Stimulated activated CD8-positive, alpha-beta memory T cell treated with anti-CD3 and anti-CD28 coated beads, Interleukin-15, amount 100 ng/mL, for 1 hour (primary cell): ENCODE results near the gene TRIM54.

Experiments used
- DNase-seq: peaks from one replicate; pipeline ENCODE4 v3.0.0-alpha.2; 2020; ENCODE audit warnings: low read depth

Gene TRIM54, protein sequence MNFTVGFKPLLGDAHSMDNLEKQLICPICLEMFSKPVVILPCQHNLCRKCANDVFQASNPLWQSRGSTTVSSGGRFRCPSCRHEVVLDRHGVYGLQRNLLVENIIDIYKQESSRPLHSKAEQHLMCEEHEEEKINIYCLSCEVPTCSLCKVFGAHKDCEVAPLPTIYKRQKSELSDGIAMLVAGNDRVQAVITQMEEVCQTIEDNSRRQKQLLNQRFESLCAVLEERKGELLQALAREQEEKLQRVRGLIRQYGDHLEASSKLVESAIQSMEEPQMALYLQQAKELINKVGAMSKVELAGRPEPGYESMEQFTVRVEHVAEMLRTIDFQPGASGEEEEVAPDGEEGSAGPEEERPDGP

GRCh38 chr2:27281855-27282559 is at the start of gene TRIM54:
Gene TRIM54, plus strand, starts transcription at chr2:27282429. Its CDS starts 303 bp downstream, at chr2:27282732.
- DNase-seq, result no peak

- DNase-seq, result no peak
Measured at GRCh38 chr2:27233341-27233740, 48.9 kb upstream of the TRIM54 start.

GRCh38 chr2:27236136-27236535 is 46.1 kb upstream of the TRIM54 start:
- no peak for DNase-seq

- DNase-seq, result no peak
Measured at GRCh38 chr2:27236626-27237025, 45.6 kb upstream of the TRIM54 start.

DNA sequence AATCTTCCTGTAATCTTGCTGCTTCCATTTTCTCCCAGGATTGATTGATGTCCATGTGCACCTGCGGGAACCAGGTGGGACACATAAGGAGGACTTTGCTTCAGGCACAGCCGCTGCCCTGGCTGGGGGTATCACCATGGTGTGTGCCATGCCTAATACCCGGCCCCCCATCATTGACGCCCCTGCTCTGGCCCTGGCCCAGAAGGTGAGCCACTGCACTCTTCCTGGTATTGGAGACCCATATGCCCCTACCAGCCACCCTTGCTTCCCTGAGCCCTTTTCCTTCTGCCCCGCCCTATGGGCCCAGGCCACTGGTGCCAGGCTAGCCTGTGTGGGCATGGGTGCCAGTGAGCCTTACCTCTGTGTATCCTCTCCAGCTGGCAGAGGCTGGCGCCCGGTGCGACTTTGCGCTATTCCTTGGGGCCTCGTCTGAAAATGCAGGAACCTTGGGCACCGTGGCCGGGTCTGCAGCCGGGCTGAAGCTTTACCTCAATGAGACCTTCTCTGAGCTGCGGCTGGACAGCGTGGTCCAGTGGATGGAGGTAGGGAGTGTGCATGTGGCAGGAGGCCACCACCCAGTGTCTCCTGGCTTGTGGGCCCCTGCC is 44.8 kb upstream of the TRIM54 start:
- no peak for DNase-seq

- no peak for DNase-seq
Measured at GRCh38 chr2:27238976-27239375, 43.3 kb upstream of the TRIM54 start.

DNA sequence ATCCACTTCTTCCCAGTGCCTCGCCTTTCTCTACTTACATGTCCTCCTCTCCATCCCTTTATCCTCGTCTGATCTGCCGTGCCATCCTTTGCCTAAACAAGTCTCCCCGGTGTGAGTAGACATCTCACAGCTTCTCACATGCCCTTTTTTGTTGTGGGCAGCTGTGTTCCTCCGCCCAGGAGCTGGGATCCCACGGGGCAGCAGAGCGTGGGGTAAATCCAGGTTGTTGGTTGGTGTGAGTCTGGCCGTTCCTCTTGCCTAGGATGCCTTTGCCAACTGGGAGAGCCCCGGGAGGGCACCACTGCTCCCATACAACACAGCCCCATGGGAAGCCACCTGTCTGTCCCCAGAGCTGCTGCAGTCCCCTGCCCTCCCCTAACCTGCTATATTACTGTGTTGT is 41.8 kb upstream of the TRIM54 start:
- DNase-seq, result no peak

DNA sequence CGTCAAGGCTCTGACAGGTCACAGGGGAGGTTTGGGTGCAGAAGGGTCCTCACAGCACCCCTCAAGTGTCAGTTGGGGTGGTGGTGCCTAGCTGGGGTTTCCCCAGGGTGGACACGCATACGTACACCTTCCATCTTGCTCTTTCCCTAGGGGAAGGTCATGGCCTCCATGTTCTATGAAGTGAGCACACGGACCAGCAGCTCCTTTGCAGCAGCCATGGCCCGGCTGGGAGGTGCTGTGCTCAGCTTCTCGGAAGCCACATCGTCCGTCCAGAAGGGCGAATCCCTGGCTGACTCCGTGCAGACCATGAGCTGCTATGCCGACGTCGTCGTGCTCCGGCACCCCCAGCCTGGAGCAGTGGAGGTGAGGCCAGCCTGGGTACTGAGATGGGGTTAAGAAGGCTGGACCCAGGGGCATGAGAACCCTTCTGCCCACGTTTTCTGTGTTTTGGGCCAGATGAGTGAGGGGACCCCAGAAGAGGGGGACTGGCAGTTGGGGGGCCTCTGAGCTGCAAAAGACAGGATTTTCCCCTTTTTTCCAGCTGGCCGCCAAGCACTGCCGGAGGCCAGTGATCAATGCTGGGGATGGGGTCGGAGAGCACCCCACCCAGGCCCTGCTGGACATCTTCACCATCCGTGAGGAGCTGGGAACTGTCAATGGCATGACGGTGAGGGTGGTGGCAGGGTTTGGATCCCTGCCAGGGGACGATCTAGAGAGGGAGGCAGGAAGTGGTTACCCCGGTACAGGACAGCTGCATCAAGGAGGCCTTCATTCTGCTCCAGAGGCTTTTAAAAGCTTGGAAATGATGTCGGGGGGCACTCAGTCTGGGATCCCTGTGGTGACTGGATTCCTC is 40.2 kb upstream of the TRIM54 start:
- no peak for DNase-seq

DNA sequence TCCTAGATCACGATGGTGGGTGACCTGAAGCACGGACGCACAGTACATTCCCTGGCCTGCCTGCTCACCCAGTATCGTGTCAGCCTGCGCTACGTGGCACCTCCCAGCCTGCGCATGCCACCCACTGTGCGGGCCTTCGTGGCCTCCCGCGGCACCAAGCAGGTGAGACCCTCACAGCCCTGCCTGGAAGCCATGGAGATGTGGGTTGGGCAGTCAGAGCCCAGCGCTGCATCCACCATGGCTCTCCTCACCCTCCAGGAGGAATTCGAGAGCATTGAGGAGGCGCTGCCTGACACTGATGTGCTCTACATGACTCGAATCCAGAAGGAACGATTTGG is 39.6 kb upstream of the TRIM54 start:
- no peak for DNase-seq

- no peak for DNase-seq
Measured at GRCh38 chr2:27243391-27244130, 38.7 kb upstream of the TRIM54 start.

DNA sequence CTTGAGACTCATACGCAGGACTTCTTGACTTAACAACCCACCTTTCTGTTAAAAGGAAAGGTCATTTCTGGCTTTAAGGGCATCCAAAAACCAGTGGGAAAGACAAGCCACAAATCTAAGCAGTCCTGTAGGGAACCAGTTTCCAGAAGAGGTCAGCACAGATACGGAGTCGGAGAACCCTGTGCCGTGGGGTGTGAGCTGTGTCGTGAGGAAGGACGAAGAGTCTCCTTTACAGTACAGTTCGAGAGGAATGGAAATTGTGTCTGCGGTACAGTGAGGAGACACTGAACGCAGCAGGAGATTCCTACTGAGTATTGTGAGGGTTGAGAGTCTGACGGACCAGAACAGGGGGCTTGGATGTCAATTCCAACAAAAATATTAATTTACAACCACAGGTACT is 37.1 kb upstream of the TRIM54 start:
- no peak for DNase-seq

DNA sequence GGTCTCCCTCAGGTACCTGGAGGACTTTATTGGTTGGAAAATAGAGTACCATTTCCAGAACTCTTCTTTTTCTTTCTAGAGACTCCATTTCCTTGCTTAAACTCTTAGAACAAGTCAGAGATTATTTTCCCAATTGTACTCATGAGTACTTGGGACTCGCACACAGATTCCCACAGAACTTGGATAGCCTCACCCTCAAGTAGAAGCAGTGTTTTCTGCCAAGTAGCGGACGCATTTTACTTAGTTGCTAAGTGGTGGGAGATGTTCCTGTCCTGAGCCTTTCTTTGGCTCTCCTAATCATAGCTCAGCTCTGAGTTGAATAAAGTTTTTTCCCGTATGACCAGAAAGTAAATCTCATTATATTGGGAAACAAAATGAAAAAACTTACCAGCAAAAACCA is 36.6 kb upstream of the TRIM54 start:
- DNase-seq, result no peak

GRCh38 chr2:27247893-27248292 is 34.3 kb upstream of the TRIM54 start:
- DNase-seq, result no peak

GRCh38 chr2:27249159-27249890 is 32.9 kb upstream of the TRIM54 start:
- no peak for DNase-seq

- DNase-seq, result peak; percentile 19
Measured at GRCh38 chr2:27249891-27250651, 32.2 kb upstream of the TRIM54 start.

DNA sequence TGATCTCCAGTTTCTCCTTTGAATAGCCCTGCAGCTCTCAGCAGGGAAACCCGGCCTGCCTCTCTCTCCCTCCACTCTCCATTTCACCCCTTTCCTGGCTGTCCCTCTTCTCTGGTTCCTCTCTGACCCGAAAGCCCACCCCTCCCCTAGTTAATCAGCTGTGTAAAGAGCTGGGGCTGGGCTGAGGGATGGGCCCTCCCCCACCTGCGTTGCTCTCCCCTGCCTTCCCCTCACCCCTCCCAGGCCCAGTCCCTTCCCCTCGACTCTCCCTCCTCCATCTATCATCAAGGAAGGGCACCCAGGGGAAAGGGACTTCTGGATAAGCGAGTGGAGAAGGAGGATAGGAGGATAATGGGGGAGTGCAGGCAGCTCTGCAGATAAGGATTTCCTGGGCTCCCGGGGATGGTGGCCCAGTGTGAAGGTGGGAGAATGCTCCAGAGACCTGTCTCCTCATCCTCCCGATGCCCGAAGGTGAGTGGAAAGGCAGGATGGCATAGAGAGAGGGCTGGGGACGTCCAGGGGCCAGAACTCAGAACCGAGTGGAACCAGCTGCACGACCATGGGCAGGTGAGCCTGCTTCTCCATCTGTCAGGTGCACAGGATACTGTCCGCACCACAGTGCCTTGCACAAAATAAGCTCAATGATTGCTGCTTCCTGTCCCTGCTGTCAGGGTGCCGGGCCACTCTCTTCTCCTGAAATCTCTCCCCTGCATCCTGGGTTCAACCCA is 31.4 kb upstream of the TRIM54 start:
- DNase-seq, result no peak

DNA sequence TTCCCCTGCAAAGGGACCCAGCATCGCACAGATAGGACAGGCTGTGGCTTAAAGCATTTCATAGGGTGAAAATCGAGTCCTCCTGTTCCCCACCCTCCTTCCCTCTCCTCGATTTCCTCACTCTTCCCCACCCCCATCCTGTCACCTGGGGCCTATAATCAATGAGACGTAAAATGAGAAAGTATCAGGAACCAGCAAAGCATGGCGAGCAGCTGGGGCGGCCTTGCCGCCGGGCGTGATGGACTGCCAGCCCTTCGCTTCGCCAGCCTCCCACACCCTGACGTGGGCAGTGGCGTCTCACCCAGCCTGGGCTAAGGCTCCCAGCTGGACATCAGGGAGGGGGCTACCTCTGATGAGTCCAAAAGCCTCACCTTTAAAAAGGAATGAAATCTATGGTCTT is 30.5 kb upstream of the TRIM54 start:
- DNase-seq, result no peak

DNA sequence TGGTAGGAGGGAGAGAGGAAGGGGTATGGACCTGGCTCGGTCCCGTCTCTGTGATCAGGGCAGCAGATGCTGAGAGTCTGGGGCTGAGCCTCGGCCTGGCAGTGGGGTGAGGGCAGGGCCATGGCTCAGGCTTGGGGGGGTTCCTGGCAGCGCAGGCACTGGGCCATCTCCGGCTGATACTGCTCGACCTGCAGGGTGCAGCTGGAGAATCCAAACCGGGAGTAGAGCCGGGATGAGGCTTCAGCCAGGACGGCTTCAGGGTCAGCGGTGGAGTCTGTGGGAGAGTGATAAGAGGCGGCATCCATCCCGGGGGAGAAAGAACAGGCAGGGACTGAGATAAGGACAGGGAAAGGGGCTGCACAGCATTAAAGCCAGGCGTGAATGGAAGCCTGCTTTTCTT is 27.0 kb upstream of the TRIM54 start:
- no peak for DNase-seq

- DNase-seq, result no peak
Measured at GRCh38 chr2:27255660-27256059, 26.6 kb upstream of the TRIM54 start.
